ENCODE data around the gene ABCF1.

Gene ABCF1

DNA sequence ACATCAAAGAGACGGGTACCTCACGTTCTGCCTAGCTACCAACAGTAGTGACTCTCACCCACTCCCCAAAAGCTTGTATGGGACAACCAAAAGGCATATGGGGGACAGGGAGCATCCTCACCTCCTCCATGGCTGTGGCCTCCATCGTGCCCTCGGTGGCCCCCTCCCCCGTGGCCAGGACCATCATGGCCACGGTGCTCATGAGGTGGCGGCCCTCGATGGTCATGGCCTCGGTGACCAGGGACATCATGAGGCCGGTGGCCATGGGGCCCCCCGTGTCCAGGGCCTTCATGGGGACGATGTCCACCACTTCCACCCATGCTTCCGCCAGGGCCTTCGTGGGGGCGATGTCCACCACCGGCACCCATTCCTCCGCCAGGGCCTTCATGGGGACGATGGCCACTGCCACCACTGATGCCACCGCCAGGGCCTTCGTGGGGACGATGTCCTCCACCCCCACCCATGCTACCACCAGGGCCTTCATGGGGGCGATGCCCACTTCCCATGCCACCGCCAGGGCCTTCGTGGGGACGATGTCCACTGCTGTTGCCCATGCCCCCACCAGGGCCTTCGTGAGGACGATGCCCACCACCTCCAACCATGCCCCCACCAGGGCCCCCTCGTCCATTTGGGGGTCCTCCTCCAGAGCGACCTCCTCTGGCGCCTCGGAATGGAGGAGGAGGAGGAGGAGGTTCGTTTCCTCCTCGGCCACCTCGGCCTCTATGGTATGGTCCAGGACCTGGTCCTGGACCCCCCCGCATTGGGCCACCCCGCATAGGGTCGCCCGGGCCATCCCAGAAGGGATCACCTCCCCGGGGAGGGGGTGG lies 30.8 kb downstream of the ABCF1 start:
- no peak for DNase-seq

DNA sequence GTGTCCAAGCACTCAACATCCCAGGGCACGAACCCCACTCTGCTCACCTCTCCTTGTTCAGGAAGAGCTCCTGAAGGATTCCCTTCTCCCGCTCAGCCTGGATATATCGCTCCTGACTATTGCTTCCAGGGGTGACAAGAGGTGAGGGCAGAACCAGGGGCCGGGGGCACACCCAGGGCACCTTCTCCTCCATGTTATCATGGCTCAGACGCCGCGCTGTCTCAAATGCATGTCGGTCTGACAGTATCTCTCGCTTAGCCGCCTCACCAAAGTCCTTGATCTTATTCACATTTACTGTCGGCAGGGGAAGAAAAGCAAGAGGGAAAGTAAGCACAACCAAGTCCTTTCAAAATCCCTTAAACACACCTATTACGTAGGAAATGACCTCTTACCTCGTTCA lies 32.7 kb downstream of the ABCF1 start:
- DNase-seq: no peak

DNA sequence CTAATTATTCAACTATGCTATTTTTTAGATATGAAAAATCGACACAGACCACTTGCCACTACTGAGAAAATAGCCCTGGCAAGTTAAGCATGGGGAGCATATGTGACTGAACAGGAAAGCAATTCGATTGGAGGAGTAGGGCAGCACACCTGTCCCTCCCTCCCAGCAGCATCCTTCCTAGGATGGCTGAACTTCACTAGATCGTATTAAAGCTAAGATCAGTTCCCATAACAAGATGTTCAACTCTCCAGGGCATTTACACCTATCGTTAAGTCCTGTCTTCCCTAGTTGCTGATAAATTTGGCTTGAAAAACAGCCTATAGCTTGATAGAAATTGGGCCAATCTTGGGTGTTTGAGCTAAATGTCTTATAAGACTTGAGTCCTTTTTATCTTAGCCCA lies 38.8 kb downstream of the ABCF1 start:
- no peak for DNase-seq

DNA sequence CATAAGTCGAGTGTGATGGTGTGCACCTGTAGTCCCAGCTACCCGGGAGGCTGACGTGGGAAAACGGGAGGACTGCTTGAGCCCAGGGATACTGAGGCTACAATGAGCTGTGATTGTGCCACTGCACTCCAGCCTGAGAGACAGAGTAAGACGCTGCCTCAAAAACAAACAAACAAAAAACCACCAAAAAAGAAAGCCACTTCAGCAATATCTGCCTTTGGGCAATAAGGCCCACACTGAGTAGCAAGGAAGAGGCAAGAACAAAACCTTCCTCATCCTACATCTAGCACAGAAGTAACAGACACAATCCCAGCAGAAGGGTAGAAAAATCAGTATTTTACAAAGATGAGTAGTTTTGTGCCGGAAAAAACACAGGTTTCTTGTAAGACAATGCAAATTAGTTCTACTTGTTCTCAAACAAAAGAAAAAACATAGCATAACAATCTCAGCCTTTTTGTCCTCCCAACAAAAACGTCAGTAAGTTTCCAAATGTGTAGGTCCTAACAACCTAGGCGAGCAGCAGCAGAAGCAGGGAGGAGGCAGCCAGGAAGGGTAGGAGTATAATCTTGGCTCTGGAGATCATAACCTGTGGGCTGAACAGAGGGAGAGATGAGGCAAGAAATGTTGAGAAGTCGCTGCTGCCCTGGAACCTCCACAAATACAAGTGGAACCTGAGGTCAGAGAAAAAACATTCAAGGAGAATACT lies 40.1 kb downstream of the ABCF1 start:
- no peak for DNase-seq

DNA sequence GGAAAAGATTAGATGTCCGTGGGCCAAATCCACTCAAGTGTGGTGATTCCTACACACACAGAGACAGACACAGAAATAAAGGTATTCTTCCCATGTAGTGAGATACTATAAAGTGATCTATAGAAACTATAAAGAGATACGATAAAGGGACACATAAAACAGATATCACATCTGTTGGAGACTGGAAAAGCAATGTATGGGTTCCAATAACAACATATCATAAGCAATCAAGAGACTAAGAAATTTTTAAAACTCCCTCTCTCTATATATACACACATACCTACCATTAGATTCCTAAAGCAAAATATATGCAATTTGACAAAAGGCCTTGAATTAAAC lies 40.6 kb downstream of the ABCF1 start:
- no peak for DNase-seq

DNA sequence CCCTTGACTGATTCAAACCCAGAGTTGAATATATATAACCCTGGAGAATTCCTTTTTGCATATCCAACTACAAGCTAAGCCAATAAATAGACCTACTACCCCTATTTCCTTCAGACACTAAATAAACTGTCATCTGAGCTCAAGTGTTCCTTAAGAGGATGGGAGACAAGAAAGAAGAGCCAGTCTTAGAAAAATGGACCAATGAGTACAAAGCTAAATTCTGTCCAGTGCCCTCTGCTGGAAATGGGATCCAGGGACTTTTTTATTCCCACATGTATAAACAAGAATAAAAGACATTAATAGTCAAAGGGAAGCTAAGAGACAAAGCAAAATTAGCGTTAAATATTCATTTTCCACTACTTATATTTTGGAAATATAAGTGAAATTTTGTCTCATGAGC lies 41.0 kb downstream of the ABCF1 start:
- no peak for DNase-seq

DNA sequence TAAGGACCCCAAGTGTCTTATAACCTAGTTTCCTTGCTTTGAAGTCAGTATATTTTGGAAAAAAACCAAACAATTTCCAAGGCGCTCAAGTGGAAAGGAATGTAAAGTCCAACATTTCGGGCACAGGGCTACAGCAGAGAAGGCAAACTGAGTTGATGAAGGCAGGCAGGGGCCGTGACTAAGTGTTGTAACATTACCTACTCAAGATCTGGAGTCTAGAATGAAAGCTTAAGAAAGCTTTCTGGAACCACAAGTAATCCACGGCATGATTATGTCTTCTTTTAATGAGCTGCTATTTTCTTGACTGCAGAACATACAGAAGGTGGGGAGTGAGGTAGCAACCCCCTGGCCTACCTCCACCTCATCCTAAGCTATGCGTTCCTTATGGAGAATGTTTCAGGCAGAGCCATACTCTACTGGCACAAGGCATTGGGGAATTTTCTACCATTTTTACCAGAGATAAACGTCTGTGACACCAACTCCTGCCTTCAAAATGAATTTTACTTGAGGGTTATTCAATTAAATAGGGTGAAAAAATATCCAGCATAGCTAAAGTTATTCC lies 41.5 kb downstream of the ABCF1 start:
- peak; percentile 62 for DNase-seq

DNA sequence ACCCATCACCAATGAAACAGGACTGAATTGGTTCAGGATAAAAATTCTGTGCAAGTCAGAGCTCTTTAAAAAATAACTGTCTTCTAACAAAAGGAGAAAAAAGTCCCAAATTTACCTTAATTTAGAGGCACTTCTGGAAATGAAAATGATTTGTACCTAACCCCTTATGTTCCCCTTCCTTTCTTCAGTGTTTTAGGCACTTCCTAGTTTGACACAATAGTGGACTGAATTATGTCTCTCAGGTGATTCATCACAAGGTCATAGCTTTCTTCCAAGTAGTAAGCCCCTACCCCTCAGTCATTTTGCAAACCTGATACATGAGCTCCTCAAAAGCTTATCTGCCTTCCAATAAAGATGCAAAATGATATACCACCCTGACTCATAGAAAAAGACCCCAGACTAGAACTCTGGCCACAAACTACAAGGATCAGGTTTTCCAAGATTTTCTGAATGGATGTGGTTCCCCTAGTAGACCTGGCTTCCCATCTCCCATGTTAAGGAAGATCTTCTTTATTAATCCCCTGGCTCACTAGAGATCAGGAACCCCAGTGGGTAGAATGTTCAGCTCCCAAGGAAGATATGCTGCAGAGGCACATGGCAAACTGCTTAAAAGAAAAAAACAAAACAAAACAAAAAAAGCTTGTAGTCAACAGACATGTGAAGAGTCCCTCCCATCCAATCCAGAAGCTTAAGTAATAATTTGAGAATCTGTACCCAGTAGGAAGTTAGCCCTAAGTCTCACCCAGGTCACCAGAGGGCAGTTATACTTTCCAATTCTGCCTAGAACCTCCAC lies 42.2 kb downstream of the ABCF1 start:
- no peak for DNase-seq

DNA sequence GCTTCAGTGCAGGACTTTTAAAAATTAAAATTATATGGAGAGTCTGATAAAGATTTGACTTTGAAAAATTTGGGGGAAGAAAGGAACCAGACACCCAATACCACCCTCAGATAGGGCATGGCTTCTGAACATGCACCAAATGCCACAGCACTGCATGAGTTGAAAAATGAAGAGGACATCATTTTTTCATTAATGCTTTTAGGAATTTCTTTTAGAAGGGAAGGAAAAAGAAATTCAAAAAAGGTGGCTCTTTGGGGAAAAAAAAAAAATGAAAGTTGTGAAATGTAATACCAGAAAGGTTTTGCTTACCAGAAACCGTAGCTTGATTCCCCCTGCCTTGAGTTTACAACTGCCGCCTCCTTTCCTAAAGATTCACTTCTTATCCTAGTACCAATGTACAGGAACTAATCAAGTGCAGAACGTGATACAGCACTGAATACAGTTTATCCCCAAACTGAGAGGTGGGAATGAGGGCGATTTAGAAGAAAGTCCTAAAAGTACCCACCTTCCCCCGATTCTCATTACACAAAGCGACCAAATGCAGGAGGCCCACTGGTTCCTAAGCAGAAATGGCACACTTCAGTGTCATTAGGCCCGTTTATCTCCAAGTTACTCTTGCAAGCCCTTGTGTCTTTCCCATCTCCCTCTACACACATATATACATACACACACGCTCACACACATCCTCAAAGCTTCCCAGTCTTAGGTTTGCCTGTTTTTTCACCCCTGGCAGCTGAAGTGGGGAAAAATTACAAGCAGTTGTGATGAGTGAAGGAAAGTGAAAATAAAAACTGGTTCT lies 43.0 kb downstream of the ABCF1 start:
- DNase-seq: no peak

DNA sequence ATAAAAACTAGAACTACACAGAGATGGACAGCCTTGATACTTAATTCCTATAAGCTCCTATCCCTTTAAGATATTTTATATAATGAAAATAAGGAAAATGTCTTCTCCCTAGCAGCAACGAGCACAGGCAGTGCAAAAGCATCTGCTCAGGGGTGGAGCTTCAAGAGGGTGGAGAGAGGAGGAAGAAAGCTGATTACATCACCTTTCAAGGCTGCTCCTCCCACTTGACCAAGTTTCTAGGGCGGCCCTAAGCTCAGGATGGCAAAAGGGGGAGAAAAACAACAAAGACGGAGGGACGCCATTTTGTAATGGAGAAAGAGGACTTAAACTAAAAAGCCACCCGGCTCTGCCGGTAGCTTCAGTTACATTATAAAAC lies 43.6 kb downstream of the ABCF1 start:
- peak; percentile 99 for DNase-seq

DNA sequence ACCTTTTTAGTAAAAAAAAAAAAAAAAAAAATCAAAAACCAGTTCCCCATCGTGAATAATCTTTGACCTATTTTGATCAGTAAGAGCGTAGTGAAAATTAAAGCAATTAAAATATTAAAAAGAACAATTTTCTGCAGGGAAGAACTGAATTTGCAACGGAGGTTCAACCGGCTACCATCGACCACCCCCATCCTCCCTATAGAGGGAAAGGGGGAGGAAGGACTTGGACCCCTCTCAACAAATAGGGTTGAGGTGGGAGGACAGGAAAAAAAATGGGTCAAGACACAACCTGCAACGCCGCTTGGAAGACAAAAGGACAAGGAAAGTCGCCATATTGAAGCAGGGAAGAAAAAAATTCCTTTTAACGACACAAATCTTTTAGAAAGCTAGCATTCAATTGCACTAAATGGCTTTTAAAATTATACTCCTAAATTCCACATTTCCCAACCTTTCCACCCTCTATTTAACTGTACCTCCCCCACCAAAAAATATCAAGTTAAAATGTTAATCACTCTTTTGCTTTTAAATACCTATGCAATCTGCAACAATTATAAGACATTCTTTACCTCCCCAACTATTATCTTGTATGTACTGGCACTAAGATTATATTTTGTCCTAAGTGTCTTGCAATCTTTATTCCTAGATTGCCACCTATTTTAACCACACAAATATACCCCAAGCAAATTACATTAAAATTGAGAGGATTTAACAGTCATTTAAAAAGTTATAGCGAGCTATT lies 44.1 kb downstream of the ABCF1 start:
- DNase-seq: peak; percentile 96

DNA sequence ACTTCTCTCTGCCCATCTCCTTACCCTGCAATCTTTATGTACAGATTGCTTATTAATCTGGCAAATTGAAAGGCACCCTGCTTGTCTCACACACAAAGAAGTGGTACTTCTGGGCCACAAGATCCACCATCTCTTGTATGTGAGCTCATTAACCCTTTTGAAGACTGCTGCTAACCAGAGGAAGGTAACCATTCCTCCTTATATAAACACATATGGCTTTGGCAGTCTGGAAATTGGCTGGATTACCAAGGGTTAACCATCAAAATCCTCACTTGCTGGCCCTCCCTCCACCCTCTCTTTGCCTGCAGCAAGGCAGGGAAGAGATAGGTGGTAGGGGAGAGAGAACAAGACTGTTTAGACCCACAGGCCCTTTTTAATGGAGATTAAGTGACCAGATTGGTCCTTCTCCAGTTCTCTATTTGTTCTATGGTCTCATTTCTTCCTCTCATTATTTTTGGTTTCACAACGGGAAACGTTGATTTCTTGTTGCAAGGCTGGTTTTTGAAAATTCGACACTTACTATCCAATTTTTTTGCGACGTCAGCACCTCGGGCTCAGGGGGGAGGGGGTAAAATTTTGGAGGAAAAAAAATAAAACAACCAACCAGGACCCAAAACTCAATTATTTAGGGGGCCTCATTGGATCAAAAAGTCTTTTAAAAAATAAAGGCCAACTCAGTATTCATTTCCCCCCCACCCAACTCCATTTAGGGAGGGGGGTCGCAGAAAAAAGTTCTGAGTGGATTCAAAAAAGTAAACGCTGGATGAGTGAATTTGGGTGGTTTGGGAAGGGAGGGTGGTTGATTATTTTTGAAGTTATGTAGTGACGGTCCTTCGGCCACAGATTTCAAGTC lies 44.9 kb downstream of the ABCF1 start:
- DNase-seq: no peak

DNA sequence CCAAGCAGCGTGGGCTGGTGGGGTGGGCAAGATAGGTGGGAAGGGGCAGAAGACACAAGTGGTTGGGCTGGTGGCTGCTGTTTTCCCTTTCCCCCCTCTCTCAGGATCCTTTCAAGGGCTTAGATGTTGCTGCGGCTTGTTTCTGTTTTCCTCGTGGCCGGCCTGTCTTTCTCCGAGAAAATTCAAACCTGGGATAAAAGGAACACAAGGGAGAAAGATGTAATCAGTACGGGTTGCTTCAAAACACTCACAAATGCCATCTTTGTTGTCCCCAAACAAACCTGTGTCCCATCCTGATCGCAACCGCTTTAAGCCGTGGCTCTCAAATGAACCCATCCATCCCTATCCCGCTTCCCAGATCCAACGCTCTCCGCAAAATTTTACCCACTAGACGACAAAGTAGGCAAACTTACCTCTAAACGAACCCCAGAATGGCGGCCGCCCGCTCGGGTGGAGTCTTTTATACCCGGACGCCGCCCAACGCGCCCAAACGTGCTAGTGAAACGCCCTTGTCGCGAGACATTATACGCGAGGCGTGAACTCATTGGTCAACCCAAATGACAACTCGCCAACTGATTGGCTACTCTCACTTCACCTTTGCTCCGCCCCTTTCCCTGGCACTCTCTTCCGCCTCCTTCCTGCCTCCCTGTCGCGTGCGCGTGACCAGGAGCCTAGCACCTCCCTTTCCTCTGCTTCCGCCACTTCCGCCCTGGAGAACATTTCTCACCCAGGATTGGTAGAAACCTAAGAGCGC lies 45.7 kb downstream of the ABCF1 start, which contains the start of gene PPP1R10:
Gene PPP1R10 (minus strand): TSS at position 433 of the 754 bp plus-strand sequence. CDS start 7,299 bp downstream, outside the sequence.
- DNase-seq: peak; percentile 100

DNA sequence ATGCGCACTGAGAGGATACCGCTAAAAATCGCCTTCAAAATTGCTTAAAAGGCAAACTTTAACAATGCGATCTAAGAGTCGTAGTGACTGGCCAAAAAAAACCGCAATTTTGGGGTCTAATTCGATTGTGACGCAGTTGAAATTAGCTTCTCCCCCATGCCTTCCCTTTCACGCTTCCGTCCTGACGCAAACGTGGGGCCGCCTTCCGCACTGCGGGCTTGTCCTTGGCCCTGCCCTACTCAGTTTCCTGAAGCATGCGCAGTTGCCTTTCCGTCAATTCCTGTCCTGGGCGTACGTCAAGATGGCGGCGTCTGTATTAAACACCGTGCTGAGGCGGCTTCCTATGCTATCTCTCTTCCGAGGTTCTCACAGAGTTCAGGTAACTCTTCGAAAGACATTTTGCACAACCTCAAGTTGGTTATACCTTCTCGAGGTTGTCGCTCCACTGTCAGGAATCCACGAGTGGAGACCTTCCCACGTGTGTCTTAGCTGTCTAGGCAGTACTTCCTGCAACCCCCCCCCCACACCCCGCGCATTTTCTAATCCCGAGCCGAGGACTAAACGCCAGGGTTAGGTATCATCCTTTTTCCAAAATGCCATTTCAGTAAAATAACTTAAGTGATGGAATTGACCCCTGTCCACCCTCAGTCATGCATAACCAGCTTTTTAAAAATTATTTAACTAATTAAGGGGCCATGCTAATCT lies 46.5 kb downstream of the ABCF1 start, which contains the start of gene MRPS18B:
Gene MRPS18B (plus strand): TSS at position 276 of the 705 bp plus-strand sequence. CDS start 26 bp downstream, at position 302.
- peak; percentile 98 for DNase-seq

DNA sequence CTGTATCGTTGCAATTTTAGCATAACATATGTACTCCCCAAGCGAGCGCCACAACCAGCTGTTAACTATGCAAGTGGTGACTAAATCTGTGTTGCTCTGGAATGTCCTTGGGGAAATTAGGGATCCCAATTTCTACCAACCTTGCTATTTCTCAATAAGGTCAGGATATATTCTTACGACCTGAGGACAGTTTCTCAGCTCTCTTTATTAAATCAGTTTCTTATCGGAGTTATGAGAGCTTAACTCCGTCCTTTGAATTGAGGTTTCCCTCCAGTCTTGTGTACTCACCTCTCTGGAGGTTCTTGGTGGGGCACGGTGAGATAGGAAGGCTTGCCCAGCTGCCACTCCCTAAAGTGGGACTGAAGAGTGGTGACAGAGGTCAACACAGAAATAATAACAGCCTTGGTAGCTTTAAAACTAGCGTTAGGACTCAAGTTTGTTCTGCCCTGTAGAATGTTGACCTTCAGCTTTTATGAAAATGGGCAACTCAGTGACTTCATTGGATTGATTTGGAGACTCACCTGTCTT lies 47.1 kb downstream of the ABCF1 start:
- DNase-seq: no peak

DNA sequence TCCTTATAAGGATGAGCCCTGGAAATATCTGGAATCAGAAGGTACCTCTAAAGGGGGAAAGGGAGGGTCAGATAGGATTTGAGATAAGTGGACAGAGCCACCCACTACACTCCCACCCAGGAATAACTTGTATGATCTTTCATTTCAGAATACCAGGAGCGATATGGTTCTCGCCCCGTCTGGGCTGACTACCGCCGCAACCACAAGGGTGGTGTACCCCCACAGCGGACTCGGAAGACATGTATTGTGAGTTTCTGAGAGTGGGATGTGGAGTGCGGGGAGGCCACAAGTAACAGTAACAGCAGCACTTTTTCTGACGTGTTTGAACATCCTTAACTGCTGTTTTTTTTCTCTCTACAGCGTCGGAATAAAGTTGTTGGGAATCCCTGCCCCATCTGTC lies 48.3 kb downstream of the ABCF1 start:
- DNase-seq: no peak

DNA sequence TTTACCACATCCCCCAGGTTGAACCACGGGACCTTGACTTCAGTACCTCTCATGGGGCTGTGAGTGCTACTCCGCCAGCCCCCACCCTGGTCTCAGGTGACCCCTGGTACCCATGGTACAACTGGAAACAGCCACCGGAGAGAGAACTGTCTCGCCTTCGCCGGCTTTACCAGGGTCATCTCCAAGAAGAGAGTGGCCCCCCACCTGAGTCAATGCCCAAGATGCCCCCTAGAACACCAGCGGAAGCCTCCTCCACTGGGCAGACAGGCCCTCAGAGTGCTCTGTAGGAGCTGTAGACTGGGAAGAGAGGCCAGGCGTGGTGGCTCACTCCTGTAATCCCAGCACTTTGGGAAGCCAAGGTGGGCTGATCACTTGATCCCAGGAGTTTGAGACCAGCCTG lies 54.3 kb downstream of the ABCF1 start:
- DNase-seq: no peak
